Vagina (tissue), 2 donors: ENCODE results near the gene PRMT7. TPM values are rescaled to one million over a fixed set of nuclear protein-coding genes. Genes with fewer than 3 reads are reported as not detected.

Experiments used
- DNase-seq, 2 donors: peaks; one replicate each; pipeline ENCODE4 v3.0.0-alpha.2; 2017; ENCODE audit errors: extremely low spot score in 2 of 2
- H3K27ac ChIP-seq: fragments of 200-600 bp; sonication (generic); one replicate; pipeline ENCODE4 v1.5.1; 2019
- H3K27me3 ChIP-seq: fragments of 200-600 bp; sonication (generic); one replicate; pipeline ENCODE4 v1.5.1; 2019
- H3K36me3 ChIP-seq, 2 donors: fragments of 200-600 bp; sonication (generic); one replicate each; pipeline ENCODE4 v1.5.1; 2017 to 2019
- H3K4me1 ChIP-seq: fragments of 200-600 bp; sonication (generic); one replicate; pipeline ENCODE4 v1.5.1; 2019
- H3K4me3 ChIP-seq, 2 donors: fragments of 200-600 bp; sonication (generic); 1 replicate in 1 of 2; 2 replicates in 1 of 2; pipeline ENCODE4 v1.5.1; 2016 to 2019
- H3K9me3 ChIP-seq: fragments of 200-600 bp; sonication (generic); one replicate; pipeline ENCODE4 v1.5.1; 2019
- CTCF ChIP-seq, 3 experiments: fragments of 450-650 bp in 2 of 3; fragments of 200-600 bp in 1 of 3; sonication (generic) in 1 of 3; IDR thresholded peaks; one replicate each; pipeline ENCODE4 v1.5.1; 2017 to 2019; ENCODE audit warnings: antibody characterized with exemption in 3 of 3, mild to moderate bottlenecking in 2 of 3, moderate library complexity in 2 of 3
- POLR2A ChIP-seq, 2 donors: fragments of 450-650 bp; IDR thresholded peaks; one replicate each; pipeline ENCODE4 v1.6.1; 2017; ENCODE audit warnings: antibody characterized with exemption in 2 of 2, mild to moderate bottlenecking in 2 of 2, moderate library complexity in 2 of 2
- POLR2AphosphoS5 ChIP-seq, 2 donors: sonication (generic); formaldehyde crosslinking; IDR thresholded peaks; one replicate each; pipeline ENCODE4 v1.9.0; 2017; ENCODE audit warnings: antibody characterized with exemption in 2 of 2, mild to moderate bottlenecking in 2 of 2, low read depth in 1 of 2; ENCODE audit not compliant: insufficient read depth in 1 of 2
- intact Hi-C: fragments of 100-400 bp; cut with DNase I; formaldehyde crosslinking; loops from one replicate; pipeline ENCODE4 v1.15.1; 2023
- total RNA-seq: library from RNA; depleted of rRNA; stranded (reverse); fragments of >200 nt; gene quantifications from one replicate; pipeline ENCODE4 v1.2.3, GENCODE V29; 2016

PRMT7 gene
- total RNA-seq, 1 donor from 2014 or later, result 47.9 TPM

- intact Hi-C loops, result no loop called here
- Histone ChIP-seq H3K4me3 (no peak overlapping the region), H3K27ac (no peak overlapping the region), H3K9me3 (no peaks in the 10 kb centered on the region), H3K36me3 (no peaks in the 10 kb centered on the region), H3K4me1 (no peaks in the 10 kb centered on the region), H3K27me3 (no peaks in the 10 kb centered on the region)
- TF ChIP-seq POLR2A (IDR thresholded peaks at IDR 0.05), result no peak
- no peak for TF ChIP-seq POLR2AphosphoS5 (IDR thresholded peaks at IDR 0.05; ENCODE audit: insufficient read depth in 1 of 2, low read depth in 1 of 2)
- no peak for TF ChIP-seq CTCF (IDR thresholded peaks at IDR 0.05)
- DNase-seq, result no peak
These were observed 73.7 kb downstream of the PRMT7 start for GRCh38 chr16:68384288-68385161.

- Histone ChIP-seq H3K4me3 (no peak overlapping the region), H3K4me1 (no peaks in the 10 kb centered on the region), H3K27me3 (no peaks in the 10 kb centered on the region), H3K27ac (no peak overlapping the region), H3K9me3 (no peaks in the 10 kb centered on the region), H3K36me3 (no peaks in the 10 kb centered on the region)
- TF ChIP-seq POLR2A (IDR thresholded peaks at IDR 0.05), result no peak
- no peak for TF ChIP-seq POLR2AphosphoS5 (IDR thresholded peaks at IDR 0.05; ENCODE audit: insufficient read depth in 1 of 2, low read depth in 1 of 2)
- TF ChIP-seq CTCF (IDR thresholded peaks at IDR 0.05), result no peak
- intact Hi-C loops, result no loop called here
- DNase-seq, result no peak
These were observed 74.6 kb downstream of the PRMT7 start for GRCh38 chr16:68385371-68385770.

- Histone ChIP-seq H3K4me1 (no peaks in the 10 kb centered on the region), H3K27ac (no peak overlapping the region)
These were observed 75.8 kb downstream of the PRMT7 start for GRCh38 chr16:68386628-68387027.

GRCh38 chr16:68387301-68387700 lies 76.5 kb downstream of the PRMT7 start:
- intact Hi-C loops, result no loop called here
- DNase-seq, result no peak
- H3K4me3 ChIP-seq, result no peak overlapping the region
- TF ChIP-seq POLR2AphosphoS5 (IDR thresholded peaks at IDR 0.05; ENCODE audit: insufficient read depth in 1 of 2, low read depth in 1 of 2) (no peak), CTCF (IDR thresholded peaks at IDR 0.05) (no peak), POLR2A (IDR thresholded peaks at IDR 0.05) (no peak)
- H3K27me3 ChIP-seq, result no peaks in the 10 kb centered on the region
- H3K9me3 ChIP-seq, result no peaks in the 10 kb centered on the region
- no peak overlapping the region for H3K27ac ChIP-seq
- H3K4me1 ChIP-seq, result no peaks in the 10 kb centered on the region
- no peaks in the 10 kb centered on the region for H3K36me3 ChIP-seq

More at GRCh38 chr16:68386628-68387027, 75.8 kb downstream of the PRMT7 start:
- DNase-seq, result no peak
- TF ChIP-seq POLR2A (IDR thresholded peaks at IDR 0.05) (no peak), POLR2AphosphoS5 (IDR thresholded peaks at IDR 0.05; ENCODE audit: insufficient read depth in 1 of 2, low read depth in 1 of 2) (no peak), CTCF (IDR thresholded peaks at IDR 0.05) (no peak)
- Histone ChIP-seq H3K27me3 (no peaks in the 10 kb centered on the region), H3K36me3 (no peaks in the 10 kb centered on the region), H3K9me3 (no peaks in the 10 kb centered on the region), H3K4me3 (no peak overlapping the region)
- intact Hi-C loops, result no loop called here

- Histone ChIP-seq H3K36me3 (no peaks in the 10 kb centered on the region), H3K27me3 (no peaks in the 10 kb centered on the region), H3K9me3 (no peaks in the 10 kb centered on the region), H3K4me3 (no peak overlapping the region), H3K27ac (no peak overlapping the region), H3K4me1 (no peaks in the 10 kb centered on the region)
- intact Hi-C loops, result no loop called here
- no peak for DNase-seq
- no peak for TF ChIP-seq POLR2A (IDR thresholded peaks at IDR 0.05)
- no peak for TF ChIP-seq POLR2AphosphoS5 (IDR thresholded peaks at IDR 0.05; ENCODE audit: insufficient read depth in 1 of 2, low read depth in 1 of 2)
- TF ChIP-seq CTCF (IDR thresholded peaks at IDR 0.05), result no peak
These were observed 77.3 kb downstream of the PRMT7 start for GRCh38 chr16:68388124-68388523.
